ENCODE data around the gene MYH14.
"Not testable (repeated sequence)": the region's sequence is repeated elsewhere in the genome, so short reads cannot be mapped to it uniquely, and the experiment has no call there.

Gene MYH14

DNA sequence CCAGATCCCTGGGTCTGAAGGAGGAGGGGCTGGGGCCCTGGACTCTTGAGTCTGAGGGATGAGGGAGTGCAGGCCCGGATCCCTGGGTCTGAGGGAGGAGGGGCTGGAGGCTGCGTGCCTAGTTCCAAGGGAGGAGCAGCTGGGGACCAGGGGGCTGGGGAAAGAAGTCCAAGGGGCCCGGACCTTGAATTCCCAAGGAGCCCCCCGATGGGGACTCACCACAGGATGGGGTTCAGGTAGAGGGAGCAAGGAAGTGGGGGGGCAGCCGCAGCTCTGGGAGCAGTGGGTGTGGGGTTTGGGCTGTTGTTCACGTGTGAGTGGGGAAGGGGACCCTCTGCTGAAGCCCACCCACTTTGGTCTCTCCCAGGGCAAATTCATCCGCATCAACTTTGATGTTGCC lies 23.1 kb downstream of the MYH14 start:
- DNase-seq (ENCODE audit: low read depth): no peak

DNA sequence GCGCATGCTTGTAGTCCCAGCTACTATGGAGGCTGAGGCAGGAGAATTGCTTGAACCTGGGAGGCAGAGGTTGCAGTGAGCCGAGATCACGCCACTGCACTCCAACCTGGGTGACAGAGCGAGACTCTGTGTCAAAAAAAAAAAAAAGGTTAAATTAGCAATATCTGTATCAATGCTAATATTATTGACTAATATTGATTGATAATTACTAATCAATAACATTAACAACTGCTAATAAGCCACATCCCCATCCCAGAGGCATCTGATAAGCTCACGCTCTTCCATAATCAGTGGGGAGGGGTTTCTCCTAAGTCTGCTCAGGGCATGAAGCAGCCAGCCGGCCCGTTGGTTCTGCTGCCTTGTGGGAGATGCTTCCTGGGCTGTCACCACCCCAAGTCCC lies 24.7 kb downstream of the MYH14 start:
- DNase-seq (ENCODE audit: low read depth): not testable (repeated sequence)

DNA sequence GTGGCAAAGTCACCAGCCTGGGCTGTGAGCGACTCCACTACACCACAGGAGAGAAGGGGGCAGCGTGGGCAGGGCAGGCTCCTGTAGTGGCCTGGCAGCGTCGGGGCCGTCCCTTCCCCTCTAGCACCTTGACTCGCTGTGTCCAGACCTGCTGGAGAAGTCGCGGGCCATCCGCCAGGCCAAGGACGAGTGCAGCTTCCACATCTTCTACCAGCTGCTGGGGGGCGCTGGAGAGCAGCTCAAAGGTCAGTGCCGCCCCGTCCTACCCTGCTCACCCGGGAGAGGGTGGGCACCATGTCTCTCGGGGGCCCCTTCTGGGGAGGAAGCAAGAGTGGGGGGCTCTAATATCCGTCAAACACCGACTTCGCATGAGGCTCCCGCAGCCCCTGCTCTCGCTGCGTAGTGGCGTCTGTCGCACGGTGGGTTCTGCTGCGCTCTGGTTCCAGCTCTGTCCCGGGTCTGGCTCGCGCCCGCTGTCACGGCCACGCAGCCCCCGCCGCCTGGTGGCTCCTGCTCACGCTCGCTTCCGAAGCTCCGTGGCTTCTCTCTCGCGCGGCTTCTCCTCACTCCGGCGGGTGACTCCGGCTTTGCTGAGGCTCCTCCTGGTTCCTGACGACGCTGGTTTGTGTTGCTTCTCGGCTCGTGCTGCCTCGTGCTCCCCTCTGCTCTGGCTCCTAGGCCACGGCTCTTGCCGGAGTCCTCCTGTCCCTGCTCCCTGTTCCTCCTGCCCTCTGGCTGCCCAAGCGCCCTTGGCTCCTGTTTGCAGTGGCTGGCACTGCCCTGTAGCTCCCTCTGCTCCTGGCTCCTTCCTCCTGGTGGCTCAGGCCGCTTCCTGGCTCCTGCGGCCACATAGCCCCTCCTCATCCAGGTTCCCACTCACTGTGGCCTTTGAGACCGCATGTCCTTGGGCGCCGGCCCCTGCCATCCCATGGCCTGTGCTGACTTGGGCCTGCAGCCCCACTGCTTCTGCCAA lies 27.2 kb downstream of the MYH14 start:
- no peak for DNase-seq (ENCODE audit: low read depth)

- DNase-seq (ENCODE audit: low read depth): not testable (repeated sequence)
These were observed 28.0 kb downstream of the MYH14 start for GRCh38 chr19:50231417-50231816.

DNA sequence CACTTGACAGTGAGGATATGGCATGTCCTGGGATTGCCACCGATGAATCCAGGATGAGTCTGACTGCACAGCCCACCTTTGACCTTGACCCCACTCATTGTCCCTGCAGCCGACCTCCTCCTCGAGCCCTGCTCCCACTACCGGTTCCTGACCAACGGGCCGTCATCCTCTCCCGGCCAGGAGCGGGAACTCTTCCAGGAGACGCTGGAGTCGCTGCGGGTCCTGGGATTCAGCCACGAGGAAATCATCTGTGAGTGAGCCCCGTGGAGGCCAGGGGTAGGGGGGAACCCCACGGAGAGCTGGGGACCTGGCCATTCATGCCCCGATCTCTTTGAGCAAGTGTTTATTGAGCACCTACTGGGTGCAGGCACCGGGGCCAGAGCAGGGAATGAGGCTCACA lies 28.4 kb downstream of the MYH14 start:
- DNase-seq (ENCODE audit: low read depth): no peak

GRCh38 chr19:50232600-50232999 lies 29.2 kb downstream of the MYH14 start:
- DNase-seq (ENCODE audit: low read depth): no peak

DNA sequence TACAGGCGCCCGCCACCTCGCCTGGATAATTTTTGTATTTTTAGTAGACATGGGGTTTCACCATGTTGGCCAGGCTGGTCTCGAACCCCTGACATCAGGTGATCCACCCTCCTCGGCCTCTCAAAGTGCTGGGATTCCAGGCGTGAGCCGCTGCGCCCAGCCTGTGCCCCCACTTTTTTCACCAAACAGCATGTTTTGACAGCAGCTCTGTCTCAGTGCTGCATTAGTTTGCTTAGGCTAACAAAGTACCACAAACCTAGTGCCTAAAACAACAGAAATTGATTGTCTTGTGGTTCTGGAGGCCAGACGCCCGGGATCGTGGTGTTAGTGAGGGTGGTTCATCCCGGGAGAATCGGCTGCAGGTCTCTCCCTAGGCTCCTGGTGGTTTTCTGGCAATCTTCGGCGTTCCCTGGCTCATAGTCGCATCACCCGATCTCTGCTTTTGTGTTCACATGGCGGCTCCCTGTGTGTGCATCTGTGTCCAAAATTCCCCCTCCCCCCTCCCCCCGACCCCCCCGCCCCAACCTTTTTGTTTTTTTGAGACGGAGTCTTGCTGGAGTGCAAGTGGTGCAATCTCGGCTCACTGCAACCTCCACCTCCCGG lies 30.0 kb downstream of the MYH14 start:
- no peak for DNase-seq (ENCODE audit: low read depth)

DNA sequence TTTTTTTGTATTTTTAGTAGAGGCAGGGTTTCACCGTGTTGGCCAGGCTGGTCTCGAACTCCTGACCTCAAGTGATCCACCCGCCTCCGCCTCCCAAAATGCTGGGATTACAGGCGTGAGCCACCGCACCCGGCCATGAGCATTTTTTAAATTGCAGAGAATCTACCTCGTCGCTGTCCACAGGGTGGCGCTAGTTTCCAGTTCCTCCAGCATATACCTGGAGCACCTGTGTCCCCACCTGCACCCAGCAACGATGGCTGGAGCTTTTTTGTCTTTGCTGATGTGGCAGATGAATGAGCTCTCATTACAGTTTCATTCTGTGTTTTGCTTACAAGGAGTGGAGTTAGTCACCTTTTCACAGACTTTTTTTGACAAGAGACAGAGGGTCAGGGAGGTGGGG lies 34.1 kb downstream of the MYH14 start:
- DNase-seq (ENCODE audit: low read depth): not testable (repeated sequence)

- DNase-seq (ENCODE audit: low read depth): no peak
These were observed 34.6 kb downstream of the MYH14 start for GRCh38 chr19:50238043-50238442.

- no peak for DNase-seq (ENCODE audit: low read depth)
These were observed 36.6 kb downstream of the MYH14 start for GRCh38 chr19:50239921-50240590.

DNA sequence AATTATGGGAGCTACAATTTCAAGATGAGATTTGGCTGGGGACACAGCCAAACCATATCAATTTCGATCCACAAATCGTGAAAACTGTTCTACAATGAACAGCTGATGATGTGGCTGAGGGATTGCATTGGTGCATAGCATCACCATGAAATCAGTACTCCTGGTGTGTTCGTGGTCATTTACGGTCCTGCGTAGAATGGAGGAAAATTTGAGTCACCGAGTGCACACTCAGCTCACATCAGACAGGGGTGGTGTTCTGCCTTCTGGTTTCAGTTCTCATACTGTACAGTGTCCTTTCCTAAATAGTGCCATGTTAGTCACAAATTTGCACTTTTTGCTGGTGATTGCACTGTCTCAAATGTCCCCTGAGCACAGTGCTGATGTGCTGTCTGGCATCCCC lies 39.2 kb downstream of the MYH14 start:
- no peak for DNase-seq (ENCODE audit: low read depth)

GRCh38 chr19:50244695-50245094 lies 41.3 kb downstream of the MYH14 start:
- DNase-seq (ENCODE audit: low read depth): no peak

DNA sequence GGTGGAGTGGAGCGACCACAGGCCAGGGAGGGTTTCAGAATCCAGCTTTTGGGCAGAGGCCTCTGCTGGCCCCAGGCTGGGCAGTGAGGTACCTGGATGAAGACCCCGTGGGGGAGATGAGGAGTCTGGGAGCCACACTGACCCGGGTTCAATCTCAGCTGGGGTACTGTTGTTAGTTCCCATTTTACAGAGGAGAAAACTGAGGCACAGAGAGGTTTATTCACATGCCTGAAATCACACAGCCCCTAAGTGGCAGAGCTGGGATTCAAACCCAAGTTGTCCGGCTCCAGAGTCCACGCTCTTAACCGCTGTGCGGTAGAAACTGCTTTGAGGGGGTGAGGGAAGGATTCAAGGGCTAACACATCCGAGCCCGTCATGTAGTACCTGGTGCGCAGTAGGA lies 45.0 kb downstream of the MYH14 start:
- no peak for DNase-seq (ENCODE audit: low read depth)

- DNase-seq (ENCODE audit: low read depth): no peak
These were observed 45.4 kb downstream of the MYH14 start for GRCh38 chr19:50248826-50249225.

GRCh38 chr19:50249636-50250035 lies 46.2 kb downstream of the MYH14 start:
- DNase-seq (ENCODE audit: low read depth): no peak

DNA sequence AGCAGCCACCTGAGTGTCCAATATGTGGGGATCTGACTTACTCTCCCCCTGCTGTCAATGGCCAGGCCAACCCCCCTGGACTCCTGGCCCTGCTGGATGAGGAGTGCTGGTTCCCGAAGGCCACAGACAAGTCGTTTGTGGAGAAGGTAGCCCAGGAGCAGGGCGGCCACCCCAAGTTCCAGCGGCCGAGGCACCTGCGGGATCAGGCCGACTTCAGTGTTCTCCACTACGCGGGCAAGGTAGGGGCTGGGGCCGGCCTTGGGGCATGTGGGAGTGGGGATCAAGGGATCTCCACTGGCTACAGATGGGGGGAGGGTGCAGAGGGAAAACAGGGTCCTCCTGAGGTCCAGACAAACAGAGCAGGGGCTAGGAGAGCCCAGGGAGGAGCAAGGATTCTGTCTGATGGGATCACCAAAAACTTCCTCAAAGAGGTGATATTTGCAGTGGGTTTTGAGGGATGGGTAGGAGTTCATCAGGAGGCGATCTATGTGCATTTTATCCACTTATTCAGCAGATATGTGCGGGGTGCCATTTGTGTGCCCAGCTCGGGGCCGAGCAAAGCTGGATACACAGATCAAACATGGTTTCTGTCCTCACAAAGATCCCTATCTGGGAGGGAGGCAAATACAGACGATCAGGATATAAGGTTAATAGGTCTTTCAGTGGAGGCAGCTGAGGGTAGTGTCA lies 47.2 kb downstream of the MYH14 start:
- no peak for DNase-seq (ENCODE audit: low read depth)

DNA sequence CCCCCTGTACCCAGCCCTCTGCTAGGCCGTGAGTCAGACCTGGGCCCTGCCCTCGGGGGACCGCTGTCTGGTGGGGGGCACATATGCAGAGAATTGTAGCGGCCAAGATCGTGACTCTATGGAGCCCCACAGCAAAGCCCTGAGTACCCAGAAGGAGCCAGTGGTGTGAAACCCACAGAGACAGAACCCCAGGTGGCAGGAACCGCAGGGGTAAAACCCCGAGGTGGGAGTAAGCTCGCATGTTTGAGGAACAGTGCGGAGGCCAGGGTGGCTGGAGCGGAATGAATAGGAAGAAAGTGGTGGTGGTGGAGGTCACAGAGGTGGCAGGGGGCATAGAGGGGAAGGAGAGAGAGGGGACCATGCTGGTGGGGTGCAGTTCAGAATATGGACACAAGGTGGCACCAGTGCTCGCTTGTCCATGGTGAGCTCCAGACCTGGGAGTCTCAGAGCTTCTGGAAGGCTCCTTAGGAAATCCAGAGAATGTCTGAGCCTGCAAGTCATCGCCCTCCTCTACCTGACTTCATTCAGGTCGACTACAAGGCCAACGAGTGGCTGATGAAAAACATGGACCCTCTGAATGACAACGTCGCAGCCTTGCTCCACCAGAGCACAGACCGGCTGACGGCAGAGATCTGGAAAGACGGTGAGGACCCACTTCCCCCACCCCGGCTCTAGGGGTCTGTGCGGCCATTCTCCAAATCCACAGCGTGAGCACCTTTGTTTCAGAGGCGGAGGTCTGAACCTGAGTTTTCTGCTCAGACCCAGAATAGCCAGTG lies 48.9 kb downstream of the MYH14 start:
- DNase-seq (ENCODE audit: low read depth): no peak

DNA sequence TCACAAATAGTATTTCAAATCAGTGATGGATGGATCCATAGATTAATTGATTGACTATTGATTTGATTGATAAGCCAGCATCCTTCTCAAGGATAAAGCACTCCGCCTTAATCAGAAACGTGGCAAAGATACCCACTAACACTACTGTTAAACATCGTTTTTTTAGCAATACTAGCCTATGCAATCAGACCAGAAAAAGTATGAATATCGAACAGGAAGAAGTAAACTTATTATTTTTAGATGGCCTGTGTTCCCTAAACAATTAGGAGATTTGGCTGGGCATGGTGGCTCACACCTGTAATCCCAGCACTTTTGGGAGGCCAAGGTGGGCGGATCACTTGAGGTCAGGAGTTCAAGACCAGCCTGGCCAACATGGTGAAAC lies 49.5 kb downstream of the MYH14 start:
- DNase-seq (ENCODE audit: low read depth): no peak

- no peak for DNase-seq (ENCODE audit: low read depth)
These were observed 51.7 kb downstream of the MYH14 start for GRCh38 chr19:50255115-50255514.

DNA sequence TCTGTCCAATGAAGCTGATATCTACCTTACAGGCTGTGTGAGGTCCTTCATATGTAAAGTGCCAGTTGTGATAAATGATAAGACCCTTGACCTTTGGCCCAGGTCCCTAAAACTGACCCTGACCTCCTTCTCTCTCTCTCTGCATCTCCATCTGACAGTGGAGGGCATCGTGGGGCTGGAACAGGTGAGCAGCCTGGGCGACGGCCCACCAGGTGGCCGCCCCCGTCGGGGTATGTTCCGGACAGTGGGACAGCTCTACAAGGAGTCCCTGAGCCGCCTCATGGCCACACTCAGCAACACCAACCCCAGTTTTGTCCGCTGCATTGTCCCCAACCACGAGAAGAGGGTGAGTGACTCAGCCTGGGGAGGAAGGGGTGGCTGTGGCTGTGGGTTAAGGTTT lies 53.7 kb downstream of the MYH14 start:
- no peak for DNase-seq (ENCODE audit: low read depth)

GRCh38 chr19:50258918-50259372 lies 55.5 kb downstream of the MYH14 start:
- DNase-seq (ENCODE audit: low read depth): no peak
